HCT116 (cell line): ENCODE measurements around the gene PRRT1. TPM values are rescaled to one million over a fixed set of nuclear protein-coding genes. Genes with fewer than 3 reads are reported as not detected.

Source experiments
- ATAC-seq: fragments of 200-7000 bp; cut with Tn5 transposase; 2 replicates; pipeline ENCODE4 v1.9.1; 2020; ENCODE audit warnings: mild to moderate bottlenecking, moderate library complexity
- BruUV-seq: library from RNA; stranded (reverse); fragments of 400-500 nt; replicated peaks from 2 replicates; lab custom pipeline; 2021; lab: Mats Ljungman, UMichigan
- CTCF ChIA-PET: fragments of 300-600 bp; sonication (Branson Sonifier 250); formaldehyde crosslinking; loops from one replicate; lab custom pipeline; 2021; ENCODE audit warnings: antibody characterized with exemption; lab: Charles Lee
- POLR2A ChIA-PET: fragments of 300-600, 350-600 bp; sonication (Branson Sonifier 250); formaldehyde crosslinking; loops from one replicate; lab custom pipeline; 2021; ENCODE audit warnings: antibody characterized with exemption; lab: Charles Lee
- RAD21 ChIA-PET, 2 experiments: fragments of 300-600 bp; sonication (Branson Sonifier 250); formaldehyde crosslinking; loops; one replicate each; lab custom pipeline; 2023; ENCODE audit warnings: low total read pairs in 2 of 2; ENCODE audit not compliant: uncharacterized antibody in 2 of 2, unreplicated experiment in 2 of 2, low non-redundant PET in 1 of 2; lab: Charles Lee
- DNase-seq: peaks from one replicate; pipeline ENCODE4 v3.0.0-alpha.2; 2010; ENCODE audit warnings: low read depth, low spot score
- H2AFZ ChIP-seq: fragments of 200-600 bp; shearing (Covaris generic), sonication (generic); 2 replicates; pipeline ENCODE4 v1.6.1; 2017; ENCODE audit warnings: low read depth, mixed run types, mixed read lengths, antibody characterized with exemption, low read length; ENCODE audit not compliant: poor library complexity, severe bottlenecking
- H3K27ac ChIP-seq: 2 replicates; pipeline ENCODE4 v1.5.1; 2012; ENCODE audit warnings: low read depth, low read length
- H3K27me3 ChIP-seq: fragments of 200-600 bp; sonication (generic); 2 replicates; pipeline ENCODE4 v1.6.1; 2016; ENCODE audit warnings: mixed run types, low read length, mixed read lengths; ENCODE audit not compliant: insufficient read depth
- H3K36me3 ChIP-seq, 2 experiments: fragments of 200-500 bp in 1 of 2; fragments of 200-600 bp in 1 of 2; sonication (Bioruptor generic) in 1 of 2; sonication (generic) in 1 of 2; 2 replicates each; pipeline versions ENCODE4 v1.5.1 to v1.6.1; 2014 to 2016; ENCODE audit warnings: low read length in 2 of 2, inconsistent platforms in 1 of 2, mixed read lengths in 1 of 2, mixed run types in 1 of 2; ENCODE audit not compliant: insufficient read depth in 2 of 2, control insufficient read depth in 1 of 2
- H3K4me1 ChIP-seq, 2 experiments: fragments of 200-600 bp in 1 of 2; sonication (generic) in 1 of 2; 2 replicates each; pipeline versions ENCODE4 v1.5.1 to v1.6.1; 2012 to 2017; ENCODE audit warnings: low read length in 2 of 2, inconsistent platforms in 1 of 2, mild to moderate bottlenecking in 1 of 2, mixed read lengths in 1 of 2, mixed run types in 1 of 2, moderate library complexity in 1 of 2; ENCODE audit not compliant: insufficient read depth in 2 of 2, control insufficient read depth in 1 of 2
- H3K4me2 ChIP-seq: fragments of 200-600 bp; sonication (generic); 2 replicates; pipeline ENCODE4 v1.6.1; 2017; ENCODE audit warnings: mixed run types, low read length, mixed read lengths
- H3K4me3 ChIP-seq, 2 experiments: fragments of 200-600 bp in 1 of 2; sonication (generic) in 1 of 2; replicated peaks in 1 of 2; 2 replicates each; pipeline ENCODE4 v1.5.1; 2011 to 2016; ENCODE audit warnings: low read length in 2 of 2, control low read depth in 1 of 2, low read depth in 1 of 2, mild to moderate bottlenecking in 1 of 2, mixed read lengths in 1 of 2, mixed run types in 1 of 2
- H3K79me2 ChIP-seq: fragments of 200-600 bp; sonication (generic); 2 replicates; pipeline ENCODE4 v1.6.1; 2017; ENCODE audit warnings: mild to moderate bottlenecking, mixed run types, low read length, moderate library complexity, mixed read lengths; ENCODE audit not compliant: insufficient read depth
- H3K9ac ChIP-seq: fragments of 200-600 bp; sonication (generic); 2 replicates; pipeline ENCODE4 v1.6.1; 2016; ENCODE audit warnings: low read length, mixed read lengths
- H3K9me2 ChIP-seq: fragments of 200-600 bp; sonication (generic), shearing (Covaris generic); 2 replicates; pipeline ENCODE4 v1.6.1; 2017; ENCODE audit warnings: mixed run types, mild to moderate bottlenecking, moderate library complexity; ENCODE audit not compliant: insufficient read depth
- H3K9me3 ChIP-seq, 2 experiments: fragments of 200-500 bp in 1 of 2; fragments of 200-600 bp in 1 of 2; sonication (Bioruptor generic) in 1 of 2; sonication (generic) in 1 of 2; 2 replicates each; pipeline ENCODE4 v1.6.1; 2014 to 2017; ENCODE audit warnings: low read length in 2 of 2, mixed read lengths in 2 of 2, inconsistent platforms in 1 of 2, low read depth in 1 of 2, mild to moderate bottlenecking in 1 of 2, mixed run types in 1 of 2, moderate library complexity in 1 of 2; ENCODE audit not compliant: control insufficient read depth in 1 of 2, insufficient read depth in 1 of 2
- H4K20me1 ChIP-seq: fragments of 200-600 bp; sonication (generic), shearing (Covaris generic); 2 replicates; pipeline ENCODE4 v1.6.1; 2017; ENCODE audit warnings: mixed run types, mild to moderate bottlenecking, moderate library complexity; ENCODE audit not compliant: insufficient read depth
- CBX3 ChIP-seq: IDR thresholded peaks from 2 replicates; pipeline ENCODE4 v1.6.1; 2012; ENCODE audit warnings: low read depth
- CEBPB ChIP-seq: IDR thresholded peaks from 2 replicates; pipeline ENCODE4 v1.6.1; 2012; ENCODE audit warnings: low read depth
- EZH2 ChIP-seq: fragments of 200-600 bp; sonication (generic); IDR thresholded peaks from 2 replicates; pipeline ENCODE4 v1.6.1; 2017; ENCODE audit warnings: antibody characterized with exemption, mixed run types
- SIN3A ChIP-seq: IDR thresholded peaks from 2 replicates; pipeline ENCODE4 v1.6.1; 2012; ENCODE audit warnings: low read depth
- SRF ChIP-seq: IDR thresholded peaks from 2 replicates; pipeline ENCODE4 v1.6.1; 2012; ENCODE audit warnings: low read depth
- YY1 ChIP-seq: IDR thresholded peaks from 2 replicates; pipeline ENCODE4 v1.6.1; 2011; ENCODE audit warnings: low read length, low read depth, moderate library complexity, mild to moderate bottlenecking; ENCODE audit not compliant: insufficient replicate concordance; ENCODE audit errors: extremely low read depth
- intact Hi-C: fragments of 100-400 bp; cut with micrococcal nuclease; formaldehyde crosslinking; loops from 2 replicates; pipeline ENCODE4 v1.10.0; 2022
- total RNA-seq: library from RNA; stranded (reverse); gene quantifications from one replicate; pipeline ENCODE4 v1.2.1, GENCODE V29; 2021; ENCODE audit not compliant: unreplicated experiment
- TF ChIP-seq, protein P1 (sequence below): IDR thresholded peaks from 2 replicates; pipeline ENCODE4 v1.6.1; 2012; ENCODE audit warnings: low read depth
- TF ChIP-seq, protein P2 (sequence below), 3 experiments: fragments of 200-600 bp in 1 of 3; sonication (generic) in 1 of 3; IDR thresholded peaks in 2 of 3; conservative IDR thresholded peaks in 1 of 3; 2 replicates each; pipeline ENCODE4 v1.5.1; 2012 to 2017; ENCODE audit warnings: low read depth in 2 of 3, low read length in 2 of 3, antibody characterized with exemption in 1 of 3, borderline replicate concordance in 1 of 3, control low read depth in 1 of 3, mild to moderate bottlenecking in 1 of 3, mixed read lengths in 1 of 3, mixed run types in 1 of 3, moderate library complexity in 1 of 3; ENCODE audit not compliant: insufficient read depth in 1 of 3

The PRRT1 gene
- total RNA-seq, 1 experiment from 2014 or later: 6.1 TPM

DNA sequence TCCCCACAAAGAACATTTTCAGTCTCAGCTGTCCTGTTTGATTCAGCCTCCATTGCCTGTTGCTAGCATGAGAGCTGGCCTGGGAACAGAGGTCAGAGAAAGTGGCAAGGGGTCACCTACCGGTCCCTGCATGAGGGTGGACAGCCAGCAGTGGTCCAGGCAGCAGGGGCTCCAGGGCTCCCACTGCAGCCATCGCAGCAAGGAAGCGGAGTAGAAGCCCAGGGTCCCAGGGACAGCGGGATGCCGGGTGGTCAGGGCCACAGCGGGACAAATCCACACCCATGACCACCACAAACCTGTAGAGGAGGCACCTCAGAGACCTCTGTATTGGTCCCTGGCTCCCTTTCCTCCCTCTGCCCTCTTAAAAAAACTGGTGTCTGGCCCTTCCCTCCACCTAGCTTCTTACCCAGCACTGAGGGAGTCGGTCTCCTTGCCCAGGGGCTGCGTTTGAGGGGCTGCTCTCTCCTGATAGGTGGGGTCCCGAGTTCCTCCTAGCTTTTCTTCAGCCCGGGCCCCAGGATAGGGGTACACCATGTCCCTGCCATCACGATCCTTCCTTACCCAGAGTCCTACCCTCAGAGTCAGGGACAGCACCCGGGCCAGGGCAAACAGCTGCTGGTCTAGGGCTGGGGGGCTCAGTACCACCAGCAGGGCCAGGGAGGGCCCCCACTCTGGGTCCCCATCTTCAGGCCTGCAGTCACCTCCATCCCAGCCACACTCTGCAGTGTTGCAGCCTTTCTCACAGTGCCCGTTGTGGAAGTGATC, 49.2 kb upstream of the PRRT1 start:
- Histone ChIP-seq H3K9ac (no peak overlapping the region), H3K27ac (no peak overlapping the region), H3K4me3 (no peak overlapping the region), H3K27me3 (0 out of 2 replicates have a peak, but pooled peaks cover 3% of the 10 kb centered on the region), H3K79me2 (no peaks in the 10 kb centered on the region), H3K4me2 (no peak overlapping the region), H3K4me1 (peaks cover 11 to 22% of the 10 kb centered on the region in 2 experiments), H2AFZ (no peak overlapping the region), H3K9me3 (no peaks in the 10 kb centered on the region), H4K20me1 (no peaks in the 10 kb centered on the region), H3K9me2 (no peaks in the 10 kb centered on the region), H3K36me3 (no peaks in the 10 kb centered on the region)
- DNase-seq (no peak), ATAC-seq (no peak)
- BruUV-seq: no TSS peak
- ChIA-PET POLR2A (no interaction called here), CTCF (no interaction called here), RAD21 (no interaction called here)
- TF ChIP-seq CEBPB (no peak), SIN3A (no peak), EZH2 (no peak), YY1 (no peak), CBX3 (no peak), SRF (no peak)
- TF ChIP-seq, protein P1, sequence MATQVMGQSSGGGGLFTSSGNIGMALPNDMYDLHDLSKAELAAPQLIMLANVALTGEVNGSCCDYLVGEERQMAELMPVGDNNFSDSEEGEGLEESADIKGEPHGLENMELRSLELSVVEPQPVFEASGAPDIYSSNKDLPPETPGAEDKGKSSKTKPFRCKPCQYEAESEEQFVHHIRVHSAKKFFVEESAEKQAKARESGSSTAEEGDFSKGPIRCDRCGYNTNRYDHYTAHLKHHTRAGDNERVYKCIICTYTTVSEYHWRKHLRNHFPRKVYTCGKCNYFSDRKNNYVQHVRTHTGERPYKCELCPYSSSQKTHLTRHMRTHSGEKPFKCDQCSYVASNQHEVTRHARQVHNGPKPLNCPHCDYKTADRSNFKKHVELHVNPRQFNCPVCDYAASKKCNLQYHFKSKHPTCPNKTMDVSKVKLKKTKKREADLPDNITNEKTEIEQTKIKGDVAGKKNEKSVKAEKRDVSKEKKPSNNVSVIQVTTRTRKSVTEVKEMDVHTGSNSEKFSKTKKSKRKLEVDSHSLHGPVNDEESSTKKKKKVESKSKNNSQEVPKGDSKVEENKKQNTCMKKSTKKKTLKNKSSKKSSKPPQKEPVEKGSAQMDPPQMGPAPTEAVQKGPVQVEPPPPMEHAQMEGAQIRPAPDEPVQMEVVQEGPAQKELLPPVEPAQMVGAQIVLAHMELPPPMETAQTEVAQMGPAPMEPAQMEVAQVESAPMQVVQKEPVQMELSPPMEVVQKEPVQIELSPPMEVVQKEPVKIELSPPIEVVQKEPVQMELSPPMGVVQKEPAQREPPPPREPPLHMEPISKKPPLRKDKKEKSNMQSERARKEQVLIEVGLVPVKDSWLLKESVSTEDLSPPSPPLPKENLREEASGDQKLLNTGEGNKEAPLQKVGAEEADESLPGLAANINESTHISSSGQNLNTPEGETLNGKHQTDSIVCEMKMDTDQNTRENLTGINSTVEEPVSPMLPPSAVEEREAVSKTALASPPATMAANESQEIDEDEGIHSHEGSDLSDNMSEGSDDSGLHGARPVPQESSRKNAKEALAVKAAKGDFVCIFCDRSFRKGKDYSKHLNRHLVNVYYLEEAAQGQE: no peak
- TF ChIP-seq, protein P2, sequence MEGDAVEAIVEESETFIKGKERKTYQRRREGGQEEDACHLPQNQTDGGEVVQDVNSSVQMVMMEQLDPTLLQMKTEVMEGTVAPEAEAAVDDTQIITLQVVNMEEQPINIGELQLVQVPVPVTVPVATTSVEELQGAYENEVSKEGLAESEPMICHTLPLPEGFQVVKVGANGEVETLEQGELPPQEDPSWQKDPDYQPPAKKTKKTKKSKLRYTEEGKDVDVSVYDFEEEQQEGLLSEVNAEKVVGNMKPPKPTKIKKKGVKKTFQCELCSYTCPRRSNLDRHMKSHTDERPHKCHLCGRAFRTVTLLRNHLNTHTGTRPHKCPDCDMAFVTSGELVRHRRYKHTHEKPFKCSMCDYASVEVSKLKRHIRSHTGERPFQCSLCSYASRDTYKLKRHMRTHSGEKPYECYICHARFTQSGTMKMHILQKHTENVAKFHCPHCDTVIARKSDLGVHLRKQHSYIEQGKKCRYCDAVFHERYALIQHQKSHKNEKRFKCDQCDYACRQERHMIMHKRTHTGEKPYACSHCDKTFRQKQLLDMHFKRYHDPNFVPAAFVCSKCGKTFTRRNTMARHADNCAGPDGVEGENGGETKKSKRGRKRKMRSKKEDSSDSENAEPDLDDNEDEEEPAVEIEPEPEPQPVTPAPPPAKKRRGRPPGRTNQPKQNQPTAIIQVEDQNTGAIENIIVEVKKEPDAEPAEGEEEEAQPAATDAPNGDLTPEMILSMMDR (IDR thresholded peaks at IDR 0.05 in 2 of 3, conservative IDR thresholded peaks at IDR 0.05 in 1 of 3; ENCODE audit: borderline replicate concordance in 1 of 3, insufficient read depth in 1 of 3, low read depth in 2 of 3, low read length in 2 of 3): no peak
- intact Hi-C loops: no loop called here
